WERI-Rb-1 (cell line): ENCODE measurements around the gene RIN3.

ENCODE experiments used
- DNase-seq: peaks from one replicate; pipeline ENCODE4 v3.0.0-alpha.2; 2020
- H3K27ac ChIP-seq: fragments of 250-450 bp; sonication (Bioruptor Pico); 2 replicates; pipeline ENCODE4 v1.5.1; 2020; ENCODE audit warnings: mild to moderate bottlenecking, moderate library complexity
- H3K27me3 ChIP-seq: fragments of 250-450 bp; sonication (Bioruptor Pico); 2 replicates; pipeline ENCODE4 v1.5.1; 2021; ENCODE audit warnings: mild to moderate bottlenecking, low read depth, moderate library complexity; ENCODE audit not compliant: insufficient read depth, severe bottlenecking
- H3K36me3 ChIP-seq: fragments of 250-450 bp; sonication (Bioruptor Pico); 2 replicates; pipeline ENCODE4 v1.5.1; 2020; ENCODE audit warnings: mild to moderate bottlenecking, moderate library complexity
- H3K4me3 ChIP-seq: 2 replicates; pipeline ENCODE4 v1.5.1; 2011; ENCODE audit warnings: low read depth, mild to moderate bottlenecking, control low read depth, low read length
- H3K9me3 ChIP-seq: fragments of 250-450 bp; sonication (Bioruptor Pico); 2 replicates; pipeline ENCODE4 v1.5.1; 2021; ENCODE audit warnings: mild to moderate bottlenecking, moderate library complexity; ENCODE audit not compliant: severe bottlenecking
- CTCF ChIP-seq: IDR thresholded peaks from 2 replicates; pipeline ENCODE4 v1.5.1; 2011; ENCODE audit warnings: low read depth, mild to moderate bottlenecking, control low read depth, inconsistent platforms, low read length

Gene RIN3

DNA sequence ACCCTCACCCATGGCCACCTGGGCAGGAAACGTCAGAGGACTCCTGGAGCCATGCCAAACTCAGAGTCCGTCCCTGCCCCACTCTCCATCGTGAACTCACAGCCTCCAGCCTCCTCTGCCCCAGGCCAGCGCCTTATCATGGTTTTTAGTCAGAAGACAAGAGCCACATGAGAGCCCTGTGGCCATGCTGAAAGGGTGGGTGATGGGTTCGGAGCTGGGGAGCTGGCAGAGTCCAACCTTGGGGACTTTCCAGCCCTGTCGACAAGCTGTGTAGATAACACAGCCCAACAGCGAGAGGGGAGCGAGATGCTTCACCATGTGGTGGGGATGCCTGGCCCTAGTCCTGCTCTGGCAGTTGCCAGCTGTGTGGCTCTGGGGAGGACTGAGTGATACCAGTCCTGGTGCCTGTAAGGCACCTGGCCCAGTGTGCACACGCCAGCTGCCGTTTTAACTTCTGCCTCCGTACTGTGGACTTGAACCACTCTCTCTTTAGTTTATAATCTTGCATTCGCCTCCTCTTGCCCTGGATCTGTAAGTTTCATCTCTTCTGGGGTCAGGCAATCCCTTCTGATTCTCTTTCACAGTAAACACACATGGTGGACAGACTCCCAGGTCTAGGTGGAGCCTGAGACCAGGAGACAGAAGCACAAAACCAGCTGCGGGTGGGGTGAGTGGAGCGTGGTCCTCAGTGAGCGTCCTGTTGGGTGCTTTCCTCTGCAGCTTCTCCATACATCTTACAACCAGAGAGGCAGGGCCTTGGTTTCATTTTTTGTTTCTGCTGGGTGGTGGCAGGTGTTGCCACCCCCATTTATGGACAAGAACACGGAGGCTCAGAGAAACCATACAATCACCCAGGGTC lies 55.3 kb downstream of the RIN3 start:
- Histone ChIP-seq H3K36me3 (no peaks in the 10 kb centered on the region), H3K4me3 (no peak overlapping the region), H3K27ac (no peak overlapping the region), H3K27me3 (no peaks in the 10 kb centered on the region), H3K9me3 (peaks cover 7% of the 10 kb centered on the region)
- DNase-seq = no peak
- TF ChIP-seq CTCF = no peak

- Histone ChIP-seq H3K9me3 (peaks cover 7% of the 10 kb centered on the region), H3K36me3 (no peaks in the 10 kb centered on the region), H3K27me3 (no peaks in the 10 kb centered on the region), H3K4me3 (no peak overlapping the region), H3K27ac (no peak overlapping the region)
- no peak for DNase-seq
- no peak for TF ChIP-seq CTCF
Observed at GRCh38 chr14:92570674-92571262, 57.2 kb downstream of the RIN3 start.

DNA sequence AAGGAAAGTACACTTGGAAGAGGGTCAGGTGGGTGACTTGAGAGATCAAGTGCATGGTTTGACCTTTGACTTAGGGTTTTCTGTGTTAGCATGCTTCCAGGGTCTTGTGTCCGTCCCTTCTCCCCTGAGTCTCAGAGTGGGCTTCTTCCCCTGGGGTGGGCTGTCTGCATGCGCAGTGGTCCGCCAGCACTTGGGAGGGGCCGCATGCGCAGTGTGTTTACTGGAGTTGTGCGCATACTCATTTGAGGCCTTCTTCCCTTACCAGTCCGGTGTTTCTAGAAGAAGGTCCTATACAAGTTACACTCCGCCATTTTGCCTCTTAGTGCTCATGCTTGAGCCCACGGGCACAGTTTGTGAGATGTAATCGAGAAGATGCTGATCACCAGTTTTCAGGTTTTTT lies 58.5 kb downstream of the RIN3 start:
- H3K36me3 ChIP-seq = no peaks in the 10 kb centered on the region
- no peak for TF ChIP-seq CTCF
- no peaks in the 10 kb centered on the region for H3K9me3 ChIP-seq
- H3K4me3 ChIP-seq = no peak overlapping the region
- no peak for DNase-seq
- no peak overlapping the region for H3K27ac ChIP-seq
- no peaks in the 10 kb centered on the region for H3K27me3 ChIP-seq

GRCh38 chr14:92573761-92574498 lies 60.3 kb downstream of the RIN3 start:
- no peaks in the 10 kb centered on the region for H3K36me3 ChIP-seq
- TF ChIP-seq CTCF = no peak
- no peak overlapping the region for H3K27ac ChIP-seq
- H3K4me3 ChIP-seq = no peak overlapping the region
- H3K9me3 ChIP-seq = no peaks in the 10 kb centered on the region
- H3K27me3 ChIP-seq = no peaks in the 10 kb centered on the region
- DNase-seq = no peak

GRCh38 chr14:92575061-92575747 lies 61.6 kb downstream of the RIN3 start:
- H3K27ac ChIP-seq = no peak overlapping the region
- no peak overlapping the region for H3K4me3 ChIP-seq
- H3K36me3 ChIP-seq = no peaks in the 10 kb centered on the region
- H3K27me3 ChIP-seq = no peaks in the 10 kb centered on the region
- no peak for TF ChIP-seq CTCF
- DNase-seq = no peak
- H3K9me3 ChIP-seq = no peaks in the 10 kb centered on the region
